Fibroblast of skin of right quadriceps (primary cell): ENCODE results near the gene C1QTNF1.
"Not testable (repeated sequence)": the region's sequence is repeated elsewhere in the genome, so short reads cannot be mapped to it uniquely, and the experiment has no call there.

Experiments used
- DNase-seq: peaks from one replicate; pipeline ENCODE4 v3.0.0-alpha.2; 2013

C1QTNF1 gene

DNA sequence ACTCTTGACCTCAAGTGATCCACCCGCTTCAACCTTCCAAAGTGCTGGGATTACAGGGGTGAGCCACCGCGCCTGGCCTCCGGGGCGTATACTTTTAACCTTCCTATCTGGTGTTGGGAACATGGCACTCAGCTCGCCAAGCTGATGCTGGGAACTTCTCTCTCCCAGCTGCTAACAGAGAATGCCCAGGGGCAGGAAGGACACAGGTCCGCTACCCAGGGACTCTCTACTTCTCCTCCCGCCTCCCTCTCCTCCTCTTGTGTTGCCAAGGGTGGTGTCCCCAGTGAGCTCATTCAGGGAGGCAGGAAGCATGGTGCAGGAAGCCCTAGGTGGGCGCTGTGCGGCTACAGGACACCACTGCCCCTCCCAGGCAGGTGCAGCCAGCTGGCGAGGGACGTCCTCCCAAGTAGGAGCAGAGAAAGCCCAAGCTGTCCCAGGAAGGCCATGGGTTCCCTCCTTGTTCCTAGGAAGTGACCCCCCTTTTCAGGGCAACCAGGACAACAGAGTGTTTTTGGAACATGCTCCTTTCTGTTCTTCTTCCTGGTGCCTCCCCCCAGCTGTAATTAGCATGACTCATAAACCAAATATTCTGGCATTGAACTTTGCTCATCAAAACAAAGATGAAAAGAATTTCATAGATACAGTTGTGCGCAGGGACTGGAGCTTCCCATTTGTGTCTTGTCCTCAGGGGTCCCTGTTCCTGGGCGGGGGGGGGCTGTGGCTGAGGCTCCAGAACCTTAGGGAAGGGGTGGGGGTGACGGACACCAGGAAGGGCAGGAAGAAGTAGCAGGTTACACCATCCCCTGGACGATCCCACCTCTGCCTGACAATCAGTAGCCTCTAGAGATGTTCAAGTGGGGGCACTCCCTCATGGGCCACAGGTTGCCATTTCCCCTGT, 2.7 kb downstream of the C1QTNF1 start:
- peak; percentile 80 for DNase-seq

- no peak for DNase-seq
These were observed 3.4 kb downstream of the C1QTNF1 start for GRCh38 chr17:79027274-79027924.

DNA sequence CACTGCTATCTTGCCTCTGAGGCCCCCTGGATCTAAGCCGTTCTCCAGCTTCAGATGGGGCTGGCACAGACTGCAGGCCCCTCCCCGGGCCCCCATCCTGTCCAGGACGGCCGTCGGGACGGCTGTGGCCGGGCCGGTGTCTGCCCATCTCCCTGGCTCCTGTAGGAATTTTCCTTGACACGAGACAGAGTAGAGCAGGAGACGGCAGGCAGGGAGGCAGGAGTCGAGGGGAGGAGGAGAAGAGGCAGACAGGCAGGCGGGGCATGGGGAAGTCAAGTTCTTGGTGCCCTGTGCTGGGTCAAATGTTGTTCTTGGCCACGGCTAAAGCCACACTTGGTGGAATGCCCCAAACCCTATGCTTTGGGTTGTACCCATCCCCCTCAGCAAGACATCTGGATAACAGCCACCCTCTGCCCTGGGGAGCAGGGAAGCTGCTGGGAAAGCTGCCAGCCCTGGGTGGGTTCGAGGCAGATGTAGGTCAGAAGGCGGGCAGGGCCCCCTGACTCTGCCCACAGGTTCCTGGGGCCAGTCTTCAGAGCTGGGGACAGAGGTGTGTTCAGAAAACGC, 4.0 kb downstream of the C1QTNF1 start:
- peak; percentile 23 for DNase-seq

DNA sequence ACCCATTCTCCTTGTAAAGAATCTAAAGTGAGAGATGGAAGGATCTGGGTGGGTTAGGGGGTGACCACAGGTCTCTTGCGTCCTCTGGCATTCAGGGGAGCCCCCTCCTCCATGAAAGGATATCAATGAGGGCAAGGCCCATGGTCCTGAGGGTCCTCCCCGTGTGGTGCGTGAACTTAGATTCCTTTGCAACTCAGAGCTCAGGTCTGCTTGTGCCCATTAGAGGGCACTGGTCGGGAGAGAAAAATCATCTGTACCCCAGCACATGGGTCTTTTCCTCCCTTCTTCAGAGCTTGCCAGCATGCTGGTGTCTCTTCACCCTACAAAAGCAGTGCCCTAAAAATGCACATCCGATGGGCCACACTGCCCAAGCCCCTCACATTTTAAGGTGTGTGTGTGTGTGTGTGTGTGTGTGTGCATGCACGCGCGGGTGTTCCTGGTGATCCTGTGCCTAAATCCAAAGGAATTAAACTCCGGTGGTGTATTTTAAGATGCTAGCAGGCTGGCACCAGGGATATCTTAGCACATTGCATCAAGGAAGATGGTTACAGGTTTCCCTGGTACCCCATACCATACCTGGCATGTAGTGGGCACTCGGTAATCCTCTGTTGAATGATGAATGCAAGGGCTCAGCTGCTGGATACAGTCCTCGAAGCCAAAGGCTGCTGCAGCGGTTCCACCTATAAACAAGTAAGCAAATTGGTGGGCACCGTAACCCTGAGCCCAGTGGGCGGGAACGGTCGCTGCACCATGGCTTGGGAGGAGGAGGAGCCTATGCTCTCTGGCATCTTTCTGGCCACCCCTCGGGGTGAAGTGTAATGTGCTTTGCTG, 4.7 kb downstream of the C1QTNF1 start:
- no peak for DNase-seq

GRCh38 chr17:79029327-79030009, 5.5 kb downstream of the C1QTNF1 start:
- no peak for DNase-seq

- not testable (repeated sequence) for DNase-seq
These were observed 6.7 kb downstream of the C1QTNF1 start for GRCh38 chr17:79030636-79031035.

DNA sequence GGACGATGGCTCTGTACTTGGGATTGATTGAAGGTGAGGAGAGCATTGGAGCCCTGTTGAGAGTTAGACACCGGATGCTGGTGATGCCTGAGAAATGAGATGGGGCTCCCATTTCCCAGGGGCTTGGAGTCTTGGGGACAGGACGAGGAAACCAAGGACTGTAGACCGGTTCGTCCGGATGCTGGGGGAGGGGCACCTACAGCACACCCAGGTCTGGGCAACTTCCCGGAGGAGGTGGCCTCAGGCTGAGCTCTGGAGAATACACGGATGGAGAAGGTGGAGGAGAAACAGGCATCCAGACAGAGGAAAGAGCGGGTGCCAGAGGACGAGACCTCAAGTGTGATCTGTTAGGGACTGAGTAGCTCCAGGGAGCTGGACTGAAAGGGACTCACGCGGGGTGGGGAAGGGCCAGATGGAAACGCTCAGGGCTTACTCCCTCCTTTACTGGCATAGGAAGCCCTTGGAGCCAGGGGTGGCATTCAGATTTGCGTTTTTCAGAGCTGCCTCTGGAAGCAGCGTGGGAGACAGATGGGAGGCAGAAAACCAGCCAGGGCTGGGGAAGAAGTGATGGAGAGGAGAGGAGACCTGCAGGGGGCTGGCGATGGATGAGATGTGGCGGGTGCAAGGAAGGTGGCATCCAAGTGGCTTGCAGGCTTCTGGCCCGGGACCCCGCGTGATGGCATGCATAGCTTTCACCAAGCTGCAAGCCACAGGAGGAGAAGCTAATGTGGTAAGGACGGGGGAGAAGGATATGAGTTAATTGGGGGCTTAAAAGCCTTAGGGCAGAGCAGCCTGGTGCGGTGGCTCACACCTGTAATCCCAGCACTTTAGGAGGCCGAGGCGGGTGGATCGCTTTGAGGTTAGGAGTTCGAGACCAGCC, 8.3 kb downstream of the C1QTNF1 start:
- no peak for DNase-seq

DNA sequence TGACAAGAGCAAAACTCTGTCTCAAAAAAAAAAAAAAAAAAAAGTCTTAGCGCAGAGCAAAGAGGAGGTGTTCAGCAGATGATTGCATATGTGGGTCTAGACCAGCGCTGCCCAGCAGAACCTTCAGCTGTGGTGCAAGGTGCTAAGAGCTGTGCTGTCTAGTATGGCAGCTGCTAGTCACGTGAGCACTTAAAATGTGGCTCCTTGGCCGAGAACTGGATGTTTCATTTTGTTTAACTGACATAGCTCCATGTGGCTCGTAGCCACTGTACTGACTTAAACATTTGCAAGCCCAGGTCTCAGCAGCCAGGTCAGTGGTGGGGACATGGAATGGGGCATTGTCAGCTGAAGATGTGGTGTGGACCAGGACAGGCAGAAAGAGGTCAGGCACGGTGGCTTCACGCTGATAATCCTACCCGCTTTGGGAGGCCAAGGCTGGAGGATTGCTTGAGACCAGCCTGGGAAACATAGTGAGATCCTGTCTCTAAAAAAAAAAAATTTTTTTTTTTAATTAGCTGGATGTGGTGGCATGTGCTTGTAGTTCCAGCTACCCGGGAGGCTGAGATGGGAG, 9.2 kb downstream of the C1QTNF1 start:
- no peak for DNase-seq

GRCh38 chr17:79033741-79034501, 10.0 kb downstream of the C1QTNF1 start:
- no peak for DNase-seq

DNA sequence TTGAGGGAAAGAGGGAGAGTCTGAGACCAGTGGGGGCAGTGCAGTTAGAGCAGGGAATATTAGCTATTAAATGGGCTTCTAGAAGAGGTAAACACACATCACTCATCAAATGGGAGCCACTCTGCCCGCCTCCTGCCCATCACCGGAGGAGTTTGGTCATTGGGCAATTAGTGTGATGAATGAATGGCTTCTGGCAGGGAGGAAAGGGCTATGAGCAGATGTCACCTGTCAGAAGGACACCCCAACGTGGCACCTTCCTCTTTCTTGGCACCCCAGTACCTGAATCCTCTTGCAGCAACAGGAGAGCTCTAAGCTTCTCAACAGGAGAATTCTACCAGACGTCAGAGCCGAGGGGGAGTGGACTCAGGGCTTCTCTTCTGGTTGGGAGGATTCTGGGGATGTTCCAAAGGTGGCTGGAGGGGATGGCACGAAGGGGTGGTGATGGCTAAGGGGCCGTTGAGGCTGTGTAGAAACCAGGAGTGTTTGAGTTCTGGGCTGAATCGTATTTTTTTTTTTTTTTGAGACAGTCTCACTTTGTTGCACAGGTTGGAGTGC, 11.0 kb downstream of the C1QTNF1 start:
- DNase-seq: no peak

- DNase-seq: no peak
These were observed 11.7 kb downstream of the C1QTNF1 start for GRCh38 chr17:79035686-79036085.

GRCh38 chr17:79036181-79036580, 12.2 kb downstream of the C1QTNF1 start:
- DNase-seq: no peak

DNA sequence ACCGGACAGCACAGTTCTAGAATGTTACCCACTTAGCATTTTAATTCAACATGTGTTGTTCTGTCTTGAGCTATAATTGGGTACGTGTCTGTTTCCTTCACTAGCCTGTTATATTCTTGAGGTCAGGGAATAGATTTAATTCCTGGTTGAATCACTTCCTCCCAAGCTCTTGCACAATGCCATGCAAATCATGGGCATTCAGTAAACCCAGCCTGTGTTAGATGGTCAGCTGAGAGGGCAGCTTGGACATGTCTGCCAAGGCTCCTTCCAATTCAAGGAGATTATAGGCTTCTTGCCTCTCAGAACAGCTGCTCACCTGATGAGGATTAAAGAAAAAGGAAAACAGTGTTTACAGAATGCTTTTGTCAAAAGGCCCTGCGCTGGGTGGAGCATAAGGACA, 12.6 kb downstream of the C1QTNF1 start:
- DNase-seq: peak; percentile 81

GRCh38 chr17:79038545-79039135, 14.7 kb downstream of the C1QTNF1 start:
- peak; percentile 92 for DNase-seq

DNA sequence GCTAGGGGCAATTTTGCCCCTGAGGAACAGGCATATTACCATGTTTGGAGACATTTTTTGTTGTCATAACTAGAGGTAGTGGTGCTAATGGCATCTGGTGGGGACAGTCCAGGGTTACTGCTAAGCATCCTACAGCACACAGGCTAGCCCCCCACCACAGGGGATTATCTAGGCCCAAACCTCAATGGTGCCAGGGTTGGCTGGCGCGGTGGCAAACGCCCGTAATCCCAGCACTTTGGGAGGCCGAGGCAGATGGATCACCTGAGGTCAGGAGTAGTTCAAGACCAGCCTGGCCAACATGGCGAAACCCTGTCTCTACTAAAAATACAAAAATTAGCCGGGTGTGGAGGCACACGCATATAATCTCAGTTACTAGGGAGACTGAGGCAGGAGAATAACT, 15.2 kb downstream of the C1QTNF1 start:
- DNase-seq: no peak

- no peak for DNase-seq
These were observed 15.9 kb downstream of the C1QTNF1 start for GRCh38 chr17:79039886-79040285.

GRCh38 chr17:79041041-79041570, 17.1 kb downstream of the C1QTNF1 start:
- no peak for DNase-seq

- DNase-seq: peak; percentile 67
These were observed 17.9 kb downstream of the C1QTNF1 start for GRCh38 chr17:79041723-79042420.
